OCI-M2 (cell line): Measurements from ENCODE around the gene GPR119.
"Not testable (repeated sequence)": the region's sequence is repeated elsewhere in the genome, so short reads cannot be mapped to it uniquely, and the experiment has no call there.

ENCODE experiments used
- DNase-seq: peaks from one replicate; lab custom pipeline; 2025; ENCODE audit not compliant: unreplicated experiment; lab: John Stamatoyannopoulos, UW

GPR119 gene

GRCh38 chrX:130385520-130385919 lies at the start of gene GPR119:
GPR119 (minus strand) TSS chrX:130385674; CDS start chrX:130385447, 227 bp downstream.
- no peak for DNase-seq

GRCh38 chrX:130429236-130429635 lies 43.8 kb upstream of the GPR119 start:
- not testable (repeated sequence) for DNase-seq

GRCh38 chrX:130426531-130426930 lies 41.1 kb upstream of the GPR119 start:
- DNase-seq = no peak

DNA sequence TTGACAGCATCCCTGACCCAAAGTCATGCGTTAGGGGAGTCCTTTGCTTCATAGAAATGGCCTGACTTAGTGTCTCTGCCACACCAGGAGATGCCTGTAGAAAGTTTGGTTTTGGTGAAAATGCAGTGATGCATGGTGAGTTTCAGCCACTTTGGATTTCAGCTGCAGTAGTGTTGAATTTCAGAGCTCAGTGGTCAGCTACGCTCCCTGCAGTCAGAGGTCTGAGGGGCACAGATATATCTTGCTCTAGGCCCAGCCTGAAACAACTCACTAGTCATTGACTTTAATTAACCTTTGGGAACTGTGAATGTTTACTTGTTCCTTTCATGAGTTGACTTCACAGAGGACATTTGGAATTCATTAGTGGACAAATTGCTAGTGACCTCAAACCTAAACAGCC lies 33.8 kb upstream of the GPR119 start:
- DNase-seq = no peak

DNA sequence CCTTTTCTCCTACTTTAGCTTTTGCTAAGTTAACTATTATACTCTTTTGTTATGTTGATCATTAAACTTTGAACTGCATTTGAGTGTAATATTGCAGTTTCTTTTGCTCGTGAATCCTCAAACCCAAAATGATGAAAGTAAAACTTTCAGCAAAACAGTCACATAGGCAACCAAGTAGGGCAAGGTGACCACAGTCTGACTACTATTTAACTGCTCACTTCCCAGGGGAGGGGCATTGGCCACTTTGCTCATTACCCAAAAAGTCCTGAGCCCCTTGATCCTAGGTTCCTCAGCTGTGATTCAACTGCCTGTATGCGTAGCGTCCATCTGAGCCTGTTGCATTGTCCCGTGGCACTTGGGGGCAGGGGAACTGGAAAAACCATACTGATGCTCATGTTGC lies 33.3 kb upstream of the GPR119 start:
- no peak for DNase-seq

- DNase-seq = no peak
These were observed 32.6 kb upstream of the GPR119 start for GRCh38 chrX:130418066-130418465.

DNA sequence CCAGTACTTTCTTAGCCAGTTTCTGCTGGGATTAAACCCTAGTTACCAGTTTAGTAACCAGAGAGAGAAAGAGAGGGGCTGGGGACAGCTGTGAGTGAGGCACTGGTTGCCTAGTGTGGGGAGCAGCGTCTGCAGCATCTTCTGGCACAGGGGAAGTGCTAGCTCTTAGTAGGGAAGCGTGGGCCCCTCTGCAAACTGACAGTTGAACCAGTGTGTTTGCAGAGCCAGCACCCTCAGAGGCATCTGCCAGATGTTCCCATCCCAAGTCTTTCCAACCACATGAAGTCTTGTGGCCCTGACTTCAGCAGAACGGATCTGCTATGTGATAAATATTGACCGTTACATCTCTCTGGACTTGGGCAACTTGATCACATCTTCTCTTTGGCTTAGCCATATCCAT lies 31.3 kb upstream of the GPR119 start:
- no peak for DNase-seq

- DNase-seq = no peak
These were observed 29.7 kb upstream of the GPR119 start for GRCh38 chrX:130415201-130415600.

DNA sequence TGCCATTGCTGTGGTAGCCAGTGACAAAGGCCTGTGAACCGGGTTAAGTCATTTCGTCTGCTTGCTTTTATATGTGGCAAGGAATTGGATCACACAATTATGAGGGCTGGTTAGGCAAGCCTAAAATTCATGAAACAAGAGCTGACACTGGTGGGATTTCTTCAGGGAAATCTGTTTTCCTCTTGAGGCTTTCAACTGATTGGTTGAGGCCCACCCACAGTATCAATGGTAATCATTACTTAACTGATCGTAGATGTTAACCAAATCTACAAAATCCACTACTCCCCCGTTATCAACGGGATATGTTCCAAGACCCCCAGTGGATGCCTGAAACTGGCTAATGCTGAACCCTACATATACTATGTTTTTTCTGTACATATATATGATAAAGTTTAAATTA lies 29.3 kb upstream of the GPR119 start:
- DNase-seq = no peak

DNA sequence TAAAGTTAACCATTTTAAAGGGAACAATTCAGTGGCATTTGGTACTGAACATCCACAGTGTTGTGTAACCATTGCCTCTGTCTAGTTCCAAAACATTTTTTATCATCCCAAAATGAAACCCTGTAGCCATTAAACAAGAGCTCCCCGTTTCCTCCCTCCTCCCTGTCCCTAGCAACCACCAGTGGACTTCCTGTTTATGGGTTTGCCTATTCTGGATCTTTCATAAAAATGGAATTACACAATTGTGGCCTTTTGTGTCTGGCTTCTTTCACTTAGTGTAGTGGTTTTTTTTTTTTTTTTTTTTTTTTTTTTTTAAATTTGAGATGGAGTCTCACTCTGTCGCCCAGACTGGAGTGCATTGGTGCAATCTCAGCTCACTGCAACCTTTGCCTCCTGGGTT lies 27.9 kb upstream of the GPR119 start:
- no peak for DNase-seq

DNA sequence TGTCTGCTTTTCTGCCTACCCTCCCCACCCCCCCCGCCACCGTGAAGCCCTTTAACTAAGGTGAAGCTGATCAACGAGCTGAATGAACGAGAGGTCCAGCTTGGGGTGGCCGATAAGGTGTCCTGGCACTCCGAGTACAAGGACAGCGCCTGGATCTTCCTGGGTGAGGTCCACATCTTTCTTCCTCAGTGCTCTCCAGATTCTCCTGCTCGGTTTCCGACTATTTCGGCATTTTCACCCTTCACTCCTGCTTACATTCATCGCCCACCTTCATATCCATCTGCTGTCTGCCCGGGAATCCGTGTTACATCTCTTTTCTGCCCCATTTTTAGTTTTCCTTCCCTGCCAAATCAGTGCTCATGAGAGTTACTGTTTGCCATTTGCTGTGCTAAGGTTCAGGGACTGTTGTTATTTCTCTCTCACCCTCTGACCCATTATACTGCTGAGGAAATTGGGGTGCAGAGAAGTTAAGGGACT lies 16.8 kb upstream of the GPR119 start:
- DNase-seq = no peak

- no peak for DNase-seq
These were observed 16.1 kb upstream of the GPR119 start, which contains the start of gene RBMX2 for GRCh38 chrX:130401415-130402207. RBMX2 (plus strand) TSS chrX:130401987; CDS start chrX:130402033, 46 bp downstream.

- no peak for DNase-seq
These were observed 9.9 kb upstream of the GPR119 start for GRCh38 chrX:130395341-130395740.

GRCh38 chrX:130393451-130394074 lies 8.1 kb upstream of the GPR119 start:
- no peak for DNase-seq

DNA sequence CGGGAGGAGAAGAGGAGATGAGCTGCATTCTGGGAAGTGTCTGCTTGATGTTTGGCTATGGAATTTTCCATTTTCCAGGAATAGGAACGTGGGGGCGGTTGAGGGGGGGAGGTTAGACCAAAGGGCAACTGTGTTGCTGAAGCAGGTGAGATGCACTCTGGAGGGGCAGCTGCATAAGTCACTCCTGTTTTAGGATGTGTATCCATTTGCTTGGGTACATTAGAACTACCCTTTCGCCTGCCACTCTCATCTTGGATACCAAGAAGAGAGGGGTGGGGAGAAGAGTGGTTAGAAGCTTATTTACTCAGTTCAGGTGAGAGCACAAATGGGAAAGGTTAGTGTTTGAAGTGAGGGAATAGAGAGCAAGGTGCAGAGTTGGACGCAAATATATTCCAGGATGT lies 934 bp upstream of the GPR119 start:
- no peak for DNase-seq

GRCh38 chrX:130378024-130378669 lies 7.3 kb downstream of the GPR119 start:
- DNase-seq = no peak

- no peak for DNase-seq
These were observed 9.4 kb downstream of the GPR119 start for GRCh38 chrX:130376077-130376476.

DNA sequence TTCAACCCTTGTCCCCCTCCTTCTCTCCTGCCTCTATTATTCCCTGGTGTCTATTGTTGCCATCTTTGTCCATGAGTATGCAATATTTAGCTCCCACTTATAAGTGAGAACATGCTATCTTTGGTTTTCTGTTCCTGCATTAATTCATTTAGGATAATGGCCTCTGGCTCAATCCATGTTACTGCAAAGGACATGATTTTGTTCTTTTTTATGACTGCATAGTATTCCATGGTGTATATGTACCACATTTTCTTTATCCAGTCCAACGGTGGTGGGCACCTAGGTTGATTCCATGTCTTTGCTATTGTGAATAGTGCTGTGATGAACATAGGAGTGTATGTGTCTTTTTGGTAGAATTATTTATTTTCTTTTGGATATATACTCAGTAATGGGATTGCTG lies 33.4 kb downstream of the GPR119 start:
- not testable (repeated sequence) for DNase-seq

- DNase-seq = no peak
These were observed 33.9 kb downstream of the GPR119 start for GRCh38 chrX:130351567-130351966.

DNA sequence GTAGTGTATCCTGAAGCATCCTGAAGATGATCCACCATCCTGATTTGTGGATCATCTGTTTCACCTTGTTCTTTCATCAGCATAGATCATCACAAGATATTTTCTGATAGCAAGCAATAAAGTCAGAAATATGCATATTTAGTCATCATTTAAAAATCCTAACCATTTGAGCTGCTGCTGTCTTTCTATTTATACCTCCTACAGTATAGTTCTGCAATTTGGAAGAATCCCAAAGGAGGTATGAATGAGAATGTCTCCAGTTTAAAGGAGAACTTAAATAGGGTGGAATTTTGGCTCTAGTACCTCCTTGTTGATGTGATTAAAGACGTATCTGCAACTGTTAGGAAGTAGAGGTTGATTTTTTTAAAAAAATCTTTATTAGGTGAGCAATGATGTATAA lies 38.2 kb downstream of the GPR119 start:
- DNase-seq = no peak

- DNase-seq = no peak
These were observed 42.1 kb downstream of the GPR119 start for GRCh38 chrX:130343411-130343810.

GRCh38 chrX:130340271-130340670 lies 45.2 kb downstream of the GPR119 start:
- no peak for DNase-seq
